ENCODE results near the gene ABLIM1.

ABLIM1 gene

DNA sequence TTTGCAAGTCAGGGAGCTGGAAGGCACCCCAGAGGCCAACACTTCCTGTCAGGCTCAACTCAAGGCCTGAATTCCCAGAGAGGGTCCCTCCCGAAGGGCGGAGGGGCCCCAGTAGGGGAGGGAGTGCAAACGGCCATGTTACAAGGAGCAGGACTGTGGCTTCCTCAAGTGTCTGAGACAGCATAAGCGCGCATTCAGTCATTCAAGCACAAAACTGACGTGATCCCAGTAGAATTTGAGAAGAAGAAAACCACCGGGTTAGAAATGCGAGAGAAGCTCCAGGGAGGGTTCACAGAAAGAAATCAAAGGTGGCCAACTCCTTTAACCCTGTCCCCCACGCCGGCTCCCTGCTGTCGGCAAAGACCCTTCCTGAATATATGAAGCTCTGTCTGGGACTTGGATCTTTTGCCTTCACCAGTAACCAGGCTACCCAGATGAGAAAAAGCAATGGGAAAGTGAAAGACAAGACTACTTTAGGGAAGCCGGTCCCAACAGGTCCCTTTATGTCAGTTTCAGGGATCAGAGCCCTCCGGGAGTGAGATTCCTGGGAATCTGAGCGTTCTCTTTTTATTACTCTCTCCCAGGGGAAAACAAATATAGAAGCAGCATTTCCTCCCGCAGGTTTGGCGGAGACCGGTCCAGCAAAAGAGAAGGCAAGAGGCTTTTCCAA lies 255.1 kb downstream of the ABLIM1 start:
- FAIRE-seq, result no peak

DNA sequence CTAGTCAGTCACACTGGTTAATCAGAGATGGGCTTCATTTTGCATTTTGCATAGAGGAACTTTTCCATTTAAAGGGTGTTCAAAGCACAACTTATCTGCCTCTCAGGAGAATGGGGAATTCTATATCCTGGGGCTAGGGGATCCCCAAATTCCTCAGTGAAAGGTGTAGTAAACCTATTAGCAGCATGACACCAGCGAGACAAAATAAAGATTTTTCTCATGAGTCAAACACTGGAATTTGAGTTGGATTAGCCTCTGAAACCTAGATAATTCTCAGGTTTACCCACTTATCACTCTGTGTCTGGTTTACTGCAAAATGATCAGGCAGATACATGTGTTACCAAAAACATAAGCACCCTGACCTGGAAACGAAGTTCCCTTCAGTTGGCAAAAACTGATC lies 255.8 kb downstream of the ABLIM1 start:
- FAIRE-seq, result no peak

DNA sequence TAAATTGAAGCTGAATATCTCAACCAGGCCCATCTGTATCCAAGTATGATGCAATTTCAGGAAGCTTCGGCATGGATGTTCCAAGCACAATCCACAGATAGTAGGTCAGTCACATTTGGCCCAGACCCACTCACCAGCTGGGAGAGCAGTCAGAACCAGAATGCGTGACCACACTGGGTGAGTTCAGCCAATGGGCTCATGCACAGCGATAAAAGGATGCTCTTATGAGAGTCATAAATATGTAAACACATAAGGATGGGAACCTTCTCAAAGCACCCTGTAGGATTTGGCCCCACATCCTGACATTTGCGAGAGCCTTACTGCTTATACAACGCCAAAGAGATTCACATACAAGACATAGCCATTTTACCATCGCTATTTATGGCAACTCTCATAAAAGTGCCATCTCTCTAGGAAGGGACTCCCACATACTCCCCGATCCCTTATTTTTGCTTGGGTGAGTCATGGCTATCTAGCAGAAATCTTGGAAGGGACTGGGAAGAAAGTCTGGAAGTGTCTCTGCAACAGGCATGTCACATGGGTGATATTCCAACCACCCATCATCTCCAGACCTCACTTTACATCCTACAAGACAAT lies 256.8 kb downstream of the ABLIM1 start:
- FAIRE-seq, result no peak

DNA sequence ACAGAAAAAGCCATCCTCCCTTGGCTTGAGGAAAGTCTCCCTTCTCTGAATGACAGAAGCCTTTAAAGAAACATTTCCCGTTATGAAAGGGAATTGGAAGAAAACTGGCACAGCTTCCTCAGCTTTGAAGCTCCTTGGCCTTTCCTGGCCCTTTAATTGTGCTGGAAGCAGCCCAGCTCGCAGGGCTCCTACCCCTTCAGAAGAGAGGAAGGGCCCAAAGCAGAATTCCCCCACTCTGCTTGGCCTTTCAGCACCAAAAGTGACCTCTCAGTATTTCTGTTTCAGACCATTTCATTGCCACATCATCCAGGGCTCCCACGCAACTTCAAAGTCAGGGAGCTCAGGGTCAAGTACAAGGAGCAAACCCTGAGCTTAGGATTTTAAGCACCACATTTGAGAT lies 258.0 kb downstream of the ABLIM1 start:
- no peak for FAIRE-seq

DNA sequence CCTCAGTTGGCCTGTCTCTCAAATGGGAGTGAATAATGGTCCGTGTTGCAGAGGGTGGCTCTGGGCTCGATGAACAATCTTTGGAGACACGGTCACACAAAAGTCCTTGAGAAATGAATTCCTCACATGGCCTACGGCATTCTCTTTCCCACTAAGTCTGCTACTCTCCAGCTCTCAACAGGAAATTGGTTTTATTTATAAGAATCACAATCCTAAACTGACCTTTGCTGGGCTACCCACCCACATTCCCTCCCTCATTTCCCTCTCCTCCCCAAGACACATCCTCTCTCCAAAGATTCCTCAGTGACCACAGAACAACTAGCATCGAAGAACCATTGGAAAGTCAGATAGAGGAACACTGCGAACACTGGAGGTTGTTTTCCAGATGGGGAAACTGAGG lies 258.5 kb downstream of the ABLIM1 start:
- FAIRE-seq, result no peak

DNA sequence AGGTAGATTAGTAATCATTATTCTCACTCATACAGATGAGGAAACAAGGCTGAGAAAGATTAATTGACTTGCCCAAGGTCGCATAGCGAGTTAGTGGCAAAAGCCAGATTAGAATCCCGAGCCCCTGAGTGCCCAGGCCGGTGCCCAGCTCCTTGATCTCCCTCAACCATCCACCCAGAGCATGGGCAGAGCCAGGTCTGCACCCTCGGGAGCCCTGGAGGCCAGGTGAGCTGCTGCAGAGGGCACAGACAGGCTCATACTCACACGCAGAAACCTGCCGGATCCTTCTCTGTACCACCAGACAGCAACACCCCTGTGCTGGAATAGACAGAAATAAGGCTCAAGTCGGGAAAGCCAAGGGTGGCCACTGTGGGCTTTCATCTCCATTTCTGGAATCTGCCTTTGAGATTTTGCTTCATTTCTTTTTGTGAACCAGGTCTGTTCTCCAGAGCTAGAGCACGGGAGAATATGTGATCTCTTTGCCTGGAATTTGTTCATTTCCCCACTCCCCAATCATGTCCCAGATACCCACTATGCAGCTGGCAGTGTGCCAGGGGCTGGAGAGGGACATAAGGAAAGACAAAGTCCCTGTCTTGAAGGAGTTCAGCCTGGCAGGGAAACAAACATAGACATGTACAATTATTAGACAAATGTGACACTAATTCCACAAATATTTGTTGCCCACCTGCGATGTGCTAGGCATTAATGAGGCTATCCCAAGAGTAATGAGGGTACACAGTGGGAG lies 259.3 kb downstream of the ABLIM1 start:
- FAIRE-seq, result no peak

DNA sequence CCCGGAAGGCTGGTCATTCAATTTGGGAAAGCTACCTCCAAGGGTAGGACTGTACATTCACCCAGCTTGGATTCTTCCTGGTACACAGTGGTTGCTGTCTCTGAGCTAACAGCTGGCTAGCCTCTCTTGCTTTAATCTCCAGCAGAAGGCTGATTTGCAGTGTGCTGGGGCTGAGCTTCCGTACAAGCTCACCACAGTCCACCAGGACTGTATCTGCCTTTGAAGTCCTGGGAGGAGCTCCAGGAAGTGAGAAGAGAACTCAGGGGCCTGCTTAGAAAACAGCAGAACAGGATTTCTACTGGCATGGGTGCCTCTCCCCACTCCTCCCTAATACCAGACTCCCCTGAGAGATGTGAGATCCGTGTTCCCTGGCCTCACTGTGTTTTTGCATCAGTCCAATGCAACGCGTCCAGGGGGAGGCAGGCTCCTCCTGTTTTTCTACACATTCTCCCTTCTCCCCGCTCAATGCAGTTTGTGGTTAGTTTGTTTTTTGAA lies 260.4 kb downstream of the ABLIM1 start:
- FAIRE-seq, result no peak

DNA sequence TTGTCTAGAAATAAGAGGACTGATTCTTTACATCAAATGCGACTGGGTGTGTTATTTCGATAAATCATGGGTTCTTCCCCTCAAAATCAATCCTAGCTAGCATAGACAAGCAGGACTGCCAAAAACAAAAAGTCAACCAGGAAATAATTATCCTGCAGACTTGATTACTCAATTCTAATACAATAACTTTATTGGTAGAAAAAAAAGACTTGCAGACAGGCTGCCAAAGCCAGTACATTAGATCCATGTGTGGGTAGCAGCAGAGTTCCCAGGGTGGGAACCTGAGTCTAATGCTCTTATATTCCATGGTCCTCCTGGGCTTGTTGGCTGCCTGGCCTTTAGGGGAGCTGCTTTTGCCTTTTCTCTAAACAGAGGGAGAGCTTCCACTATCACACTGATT lies 261.6 kb downstream of the ABLIM1 start:
- no peak for FAIRE-seq

DNA sequence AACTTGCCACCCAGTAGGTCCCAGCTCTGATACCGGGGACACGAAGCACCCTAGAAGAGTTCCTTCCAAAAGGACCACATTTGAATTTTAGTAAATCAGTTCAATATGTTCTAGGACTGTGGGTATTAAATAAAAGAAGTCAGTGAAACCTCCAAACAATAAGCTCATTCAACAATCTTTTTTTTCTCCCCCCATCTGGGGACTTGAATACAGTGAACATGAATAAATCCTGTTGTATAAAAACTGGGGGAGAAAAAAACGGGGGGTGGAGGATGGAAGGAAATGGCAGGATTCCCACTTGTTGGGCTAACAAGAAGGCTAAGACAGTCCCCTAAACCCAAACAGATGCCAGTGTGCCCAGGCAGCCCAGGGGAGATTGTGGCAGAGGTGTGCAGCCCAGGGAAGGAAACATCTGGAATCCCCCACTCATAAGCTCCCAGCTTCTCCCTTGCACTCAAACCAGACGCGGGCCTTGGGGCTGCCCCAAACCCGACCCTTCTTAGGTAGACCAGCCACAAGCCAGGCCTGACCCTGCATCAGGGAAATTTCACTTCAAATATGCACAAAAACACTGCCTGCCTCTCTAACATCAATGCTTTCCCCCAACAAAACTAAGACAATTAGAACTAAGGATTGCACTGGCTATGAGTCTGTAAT lies 262.6 kb downstream of the ABLIM1 start:
- no peak for FAIRE-seq

DNA sequence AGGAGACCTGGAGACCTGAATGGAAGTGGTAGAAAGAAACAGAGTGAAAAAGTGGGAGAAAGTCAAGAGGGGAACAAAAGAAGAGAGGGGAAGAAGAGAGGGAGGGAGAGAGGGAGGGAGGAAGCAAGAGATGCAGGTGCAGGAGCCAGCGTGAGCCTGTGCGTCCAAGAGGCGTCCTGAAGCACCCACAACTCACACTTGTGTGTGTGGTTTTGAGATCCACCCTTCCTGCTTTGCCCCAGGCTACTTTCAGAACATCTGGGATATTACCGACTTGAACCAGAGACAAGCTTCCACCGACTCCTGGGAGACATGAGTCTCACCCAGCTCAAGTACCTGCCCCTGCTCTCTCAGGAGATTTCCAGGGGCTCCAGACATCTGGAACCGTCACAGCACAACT lies 263.5 kb downstream of the ABLIM1 start:
- no peak for FAIRE-seq

DNA sequence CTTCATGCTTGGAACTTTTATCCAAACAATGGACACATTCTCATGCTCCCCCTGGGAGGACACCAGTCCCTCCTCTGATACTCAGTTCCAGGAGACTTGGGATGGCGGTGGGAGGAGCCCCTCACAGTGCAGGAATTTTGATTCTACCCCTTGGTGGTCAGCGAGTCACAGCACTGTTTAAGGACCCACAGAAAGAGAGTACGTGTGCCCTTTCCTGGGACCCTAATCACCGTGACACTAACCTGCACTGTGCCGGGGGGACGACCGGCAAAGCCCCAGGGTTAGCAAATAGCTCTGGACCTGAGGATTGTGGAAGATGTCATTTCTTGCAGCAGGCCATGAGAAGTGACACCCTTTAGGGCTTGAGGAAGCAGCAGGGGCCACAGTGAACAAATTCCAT lies 264.2 kb downstream of the ABLIM1 start:
- FAIRE-seq, result no peak

DNA sequence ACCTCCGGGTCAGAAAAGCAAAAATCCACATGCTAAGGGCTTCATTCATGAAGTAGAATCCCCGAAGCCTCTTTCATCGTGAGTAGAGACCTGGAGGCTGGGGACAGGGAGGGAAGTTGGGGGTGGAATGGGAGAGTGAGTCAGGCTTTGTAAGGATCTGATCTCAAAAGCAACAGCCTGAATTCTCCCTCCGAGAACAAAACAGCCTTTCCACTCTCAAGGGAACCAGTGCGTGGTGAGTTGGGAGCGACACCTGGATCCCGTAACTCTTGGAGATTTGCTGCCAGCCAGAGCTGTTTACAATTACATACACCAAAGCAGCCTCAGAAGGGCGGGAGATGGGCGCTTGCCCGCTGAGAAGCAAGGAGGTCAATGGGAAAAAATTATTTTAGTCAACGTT lies 264.6 kb downstream of the ABLIM1 start:
- FAIRE-seq, result no peak

DNA sequence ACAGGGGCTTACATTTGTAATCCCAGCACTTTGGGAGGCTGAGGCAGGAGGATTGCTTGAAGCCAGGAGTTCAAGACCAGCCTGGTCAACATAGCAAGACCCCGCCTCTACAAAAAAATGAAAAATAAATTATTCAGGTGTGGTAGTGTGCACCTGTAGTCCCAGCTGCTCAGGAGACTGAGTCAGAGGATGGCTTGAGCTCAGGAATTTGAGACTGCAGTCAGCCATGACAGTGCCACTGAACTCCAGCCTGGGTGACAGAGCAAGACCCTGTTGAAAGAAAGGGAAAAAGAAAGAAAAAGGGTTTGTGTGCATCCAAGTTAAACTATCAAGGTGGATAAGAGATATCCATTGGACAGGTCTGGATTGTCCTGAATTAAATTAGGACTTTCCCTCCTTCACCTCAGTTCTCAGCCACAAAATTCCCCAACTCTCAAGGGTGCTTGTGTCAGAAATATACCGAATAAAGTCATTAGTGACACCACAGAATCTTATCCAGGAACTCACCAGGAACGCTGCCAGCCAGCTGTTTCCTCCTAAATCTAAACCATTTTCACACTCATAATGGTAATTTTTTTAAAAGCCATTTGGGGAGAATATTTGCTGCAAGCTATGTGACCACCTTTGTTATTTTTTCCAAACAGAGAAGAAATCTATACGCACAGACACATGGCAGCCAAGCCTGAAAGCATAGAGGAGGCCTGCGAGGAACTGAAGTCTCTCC lies 265.8 kb downstream of the ABLIM1 start:
- FAIRE-seq, result no peak

DNA sequence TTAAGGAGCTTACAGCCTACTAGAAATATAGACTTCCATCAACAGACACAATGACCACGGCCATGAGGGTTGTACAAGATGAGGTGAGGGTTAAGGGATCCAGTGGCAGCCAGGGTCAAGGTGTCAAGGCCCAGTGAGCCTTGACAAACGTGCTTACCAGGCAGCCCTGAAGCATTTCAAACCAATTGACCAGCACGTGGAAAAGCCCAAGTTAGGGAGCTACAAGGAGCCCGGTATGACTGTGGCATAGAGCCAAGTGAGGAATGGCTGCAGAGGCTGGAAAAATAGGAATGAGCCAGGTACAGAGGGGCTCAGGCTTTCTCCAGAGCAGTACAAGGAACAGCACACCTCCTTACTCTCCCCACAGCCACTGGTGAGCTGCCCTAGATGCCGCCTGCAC lies 266.5 kb downstream of the ABLIM1 start:
- no peak for FAIRE-seq

DNA sequence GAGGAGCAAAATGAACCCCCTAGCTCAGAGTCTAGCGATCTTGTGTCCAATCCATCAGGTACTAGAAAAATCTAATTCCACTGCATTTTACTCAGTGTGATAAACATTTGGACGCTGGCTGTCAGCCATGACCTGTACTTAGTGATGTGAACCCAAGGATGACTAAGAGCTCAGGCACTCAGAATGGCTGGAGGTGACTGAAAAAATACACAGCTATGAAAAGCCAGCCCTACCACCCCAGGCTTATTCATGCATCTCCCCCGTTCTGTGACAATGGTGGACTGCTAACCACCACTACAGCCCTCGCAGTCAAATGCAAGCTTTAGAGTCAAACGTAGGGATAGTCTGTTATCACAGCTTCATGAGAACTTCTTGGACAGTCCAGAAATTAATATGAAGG lies 268.6 kb downstream of the ABLIM1 start:
- FAIRE-seq, result no peak

DNA sequence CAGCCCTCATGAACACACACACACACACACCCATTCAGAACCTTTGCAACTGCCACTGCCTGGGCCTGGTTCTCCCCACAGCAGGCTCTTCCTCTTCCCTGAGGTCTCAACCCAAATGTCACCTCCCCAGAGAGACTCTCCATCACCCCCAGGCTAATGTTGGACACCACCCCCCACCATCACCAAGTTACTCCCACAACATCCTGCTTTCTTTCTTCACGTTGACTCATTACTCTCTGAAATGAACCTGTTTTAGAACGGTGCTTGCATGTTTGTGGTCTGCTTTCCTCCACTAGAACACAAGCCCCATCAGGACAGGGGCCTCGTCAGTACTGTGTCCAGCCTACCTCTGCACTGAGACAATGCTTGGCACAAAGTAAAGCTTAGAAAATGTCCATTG lies 269.8 kb downstream of the ABLIM1 start:
- no peak for FAIRE-seq

DNA sequence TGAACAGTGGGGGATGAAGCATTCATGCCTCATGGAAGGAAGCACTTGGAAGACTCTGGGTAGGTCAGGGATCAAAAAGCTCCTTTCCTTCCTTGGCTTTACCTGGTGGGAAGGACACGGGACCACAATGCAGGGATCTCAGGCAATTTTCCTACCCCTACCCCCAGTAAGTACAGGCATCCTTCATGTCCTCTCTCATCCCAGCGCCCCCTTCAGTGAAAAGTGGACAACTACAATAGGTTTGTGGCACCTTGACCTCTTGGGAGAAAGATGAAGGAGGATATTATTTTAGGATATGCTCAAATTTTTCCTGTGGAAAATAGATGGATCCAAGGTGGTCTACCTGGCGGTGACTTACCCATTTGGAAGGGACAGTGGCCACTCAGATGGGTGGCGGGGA lies 270.3 kb downstream of the ABLIM1 start:
- no peak for FAIRE-seq

DNA sequence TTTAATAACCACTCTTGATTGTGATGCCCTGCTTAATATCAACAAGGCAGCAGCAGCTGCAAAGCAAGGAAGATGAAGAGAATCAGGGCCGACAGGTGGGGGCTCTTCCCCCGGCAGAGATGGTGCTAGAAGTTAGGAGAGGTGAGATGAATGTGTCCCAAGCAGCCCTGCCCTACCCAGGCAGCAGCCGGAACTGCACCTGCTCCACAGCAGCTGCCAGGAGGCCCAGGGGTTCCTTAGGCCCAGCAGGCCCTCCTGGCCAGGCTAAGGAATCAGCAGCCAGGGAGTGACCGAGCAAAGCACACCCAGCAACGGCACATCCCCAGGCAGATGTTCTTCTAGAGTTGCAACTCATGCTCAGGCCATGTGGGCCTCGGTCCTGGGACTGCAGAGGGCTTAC lies 271.6 kb downstream of the ABLIM1 start:
- no peak for FAIRE-seq

DNA sequence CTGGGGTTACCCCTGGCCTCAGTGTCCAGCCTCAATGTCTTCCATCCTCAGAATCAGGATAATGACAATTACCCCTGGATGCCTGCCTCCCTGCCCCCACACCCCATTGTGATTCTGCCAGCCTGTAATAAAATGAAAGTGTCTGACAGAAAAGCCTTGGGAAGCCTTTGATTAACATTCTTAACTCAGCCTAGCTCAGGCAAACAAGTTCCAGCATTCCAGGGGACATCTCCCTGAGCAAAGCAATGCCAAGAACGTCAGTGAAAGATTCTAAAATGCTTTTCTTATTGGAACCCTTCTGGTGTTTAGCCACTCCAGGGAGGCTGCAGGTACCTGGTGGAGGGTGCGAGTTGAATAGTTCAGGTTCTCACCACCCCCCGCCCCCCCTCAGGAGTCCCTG lies 272.5 kb downstream of the ABLIM1 start:
- no peak for FAIRE-seq

DNA sequence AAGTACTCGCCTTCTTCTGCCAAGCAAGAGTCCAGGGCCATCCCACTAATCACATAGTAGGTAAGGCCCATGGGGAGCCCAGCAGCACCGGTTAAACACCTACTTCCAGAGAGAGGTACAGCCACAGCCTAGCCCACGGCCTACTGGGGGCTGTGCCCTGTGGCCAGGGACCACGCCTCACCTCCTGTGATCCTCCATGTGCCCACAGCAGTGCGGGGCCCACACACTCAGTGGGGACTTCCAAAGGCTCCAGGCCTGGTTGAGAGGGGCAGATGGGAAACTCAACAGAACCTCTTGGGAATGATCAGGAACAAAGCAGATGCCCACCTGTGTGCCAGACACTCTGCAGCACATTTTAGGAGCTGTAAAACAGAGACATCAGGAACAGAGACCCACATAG lies 273.5 kb downstream of the ABLIM1 start:
- no peak for FAIRE-seq

DNA sequence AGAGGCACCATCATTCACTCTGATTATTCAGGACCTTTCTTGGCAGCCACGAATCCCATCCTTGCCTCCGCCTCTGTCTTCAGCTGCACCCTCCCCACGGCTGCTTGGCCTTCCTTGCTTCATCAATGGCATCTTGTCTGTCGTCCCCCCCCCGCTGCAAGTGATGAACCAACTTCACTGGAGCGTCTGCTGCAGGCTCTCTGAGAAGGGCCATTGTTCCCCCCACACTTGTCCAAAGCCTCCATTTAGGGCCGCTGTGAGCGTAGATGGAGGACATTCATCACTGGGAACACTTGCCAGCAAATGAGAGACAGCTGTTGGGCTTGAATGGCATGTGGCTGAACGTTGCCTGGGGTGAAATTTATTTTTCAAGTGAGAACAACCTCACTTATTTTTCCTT lies 273.9 kb downstream of the ABLIM1 start:
- FAIRE-seq, result no peak

Data from A204.1 (cell line).